Gastrocnemius medialis (tissue), 4 donors: ENCODE measurements around the gene C1GALT1.

Experiments
- CTCF ChIP-seq, 5 experiments: fragments of 450-650 bp in 3 of 5; fragments of 200-600 bp in 2 of 5; sonication (generic) in 2 of 5; IDR thresholded peaks in 4 of 5; conservative IDR thresholded peaks in 1 of 5; 1 replicate in 4 of 5; 2 replicates in 1 of 5; pipeline ENCODE4 v1.5.1; 2016 to 2019; ENCODE audit warnings: antibody characterized with exemption in 5 of 5, mild to moderate bottlenecking in 3 of 5, moderate library complexity in 3 of 5
- POLR2A ChIP-seq, 2 donors: fragments of 450-650 bp; IDR thresholded peaks; one replicate each; pipeline ENCODE4 v1.6.1; 2017; ENCODE audit warnings: antibody characterized with exemption in 2 of 2, mild to moderate bottlenecking in 2 of 2, moderate library complexity in 2 of 2

- TF ChIP-seq CTCF (IDR thresholded peaks at IDR 0.05 in 4 of 5, conservative IDR thresholded peaks at IDR 0.05 in 1 of 5) = no peak
- TF ChIP-seq POLR2A (IDR thresholded peaks at IDR 0.05) = no peak
These were observed 92.4 kb downstream of the C1GALT1 start for GRCh38 chr7:7274782-7275181.
